ENCODE measurements around the gene NRXN2.

The NRXN2 gene

DNA sequence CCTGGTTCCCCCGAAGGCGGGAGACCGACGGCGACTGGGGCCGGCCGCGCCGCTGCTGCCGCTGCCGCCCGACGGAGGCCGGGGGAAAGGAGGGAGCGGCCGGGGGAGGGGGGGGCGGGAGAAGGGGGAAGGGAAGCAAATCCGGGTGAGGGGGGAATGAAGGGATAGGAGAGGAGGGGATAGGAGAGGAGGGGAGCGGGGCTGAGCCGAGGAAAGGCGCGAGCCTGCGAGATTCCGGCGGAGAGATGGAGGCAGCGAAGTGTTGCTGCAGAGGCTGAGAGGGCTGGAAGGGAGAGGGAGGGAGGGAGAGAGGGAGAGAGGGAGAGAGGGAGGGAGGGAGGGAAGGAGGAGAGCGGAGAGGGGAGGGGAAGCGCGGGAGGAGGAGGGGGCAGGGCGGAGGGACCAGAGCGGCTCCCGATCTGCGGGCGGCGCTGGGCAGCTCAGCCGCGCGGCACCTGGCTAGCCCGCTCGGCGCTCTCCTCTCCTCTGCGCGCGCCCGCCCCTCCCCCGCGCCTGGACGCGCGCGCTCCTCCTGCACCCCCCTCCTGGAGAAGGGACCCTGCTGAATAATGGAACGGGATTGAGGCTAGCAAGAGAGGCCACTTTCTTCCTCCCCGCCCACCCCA is 79.6 kb downstream of the NRXN2 start:
- no peak for DNase-seq

DNA sequence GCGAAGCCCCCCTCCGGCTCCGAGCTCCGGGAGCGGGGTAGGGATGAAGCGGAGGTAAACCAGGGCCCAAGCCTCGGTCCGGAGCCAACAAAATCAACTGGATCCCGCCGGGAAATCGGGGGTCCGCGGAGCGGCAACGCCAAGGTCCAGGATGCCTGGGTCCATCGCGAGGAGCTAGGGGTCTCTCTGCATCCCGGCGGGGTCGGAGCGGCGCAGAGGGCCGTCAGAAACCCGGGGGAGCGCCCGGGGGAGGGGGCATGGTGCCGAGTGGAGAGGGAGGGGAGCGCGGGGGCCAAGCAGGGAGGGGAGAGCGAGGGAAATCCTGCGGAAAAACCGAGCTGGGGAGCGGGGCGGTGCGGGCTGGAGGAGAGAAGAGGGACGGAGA is 80.1 kb downstream of the NRXN2 start:
- no peak for DNase-seq

DNA sequence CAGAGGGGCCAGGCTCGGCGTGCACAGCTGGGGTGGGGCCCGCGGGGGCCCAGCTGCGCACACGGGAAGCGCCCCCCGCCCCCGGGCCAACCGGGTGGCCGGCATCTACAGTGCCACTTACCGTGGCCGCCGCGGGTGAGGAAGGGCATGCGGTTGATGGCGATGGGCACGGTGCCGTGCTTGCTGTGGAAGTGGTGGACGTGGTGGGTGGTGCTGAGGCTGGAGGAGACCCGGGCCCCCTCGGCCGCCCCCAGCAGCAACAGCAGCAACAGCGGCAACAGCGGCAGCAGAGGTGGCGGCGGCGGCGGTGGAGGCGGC is 80.6 kb downstream of the NRXN2 start:
- DNase-seq, result no peak

DNA sequence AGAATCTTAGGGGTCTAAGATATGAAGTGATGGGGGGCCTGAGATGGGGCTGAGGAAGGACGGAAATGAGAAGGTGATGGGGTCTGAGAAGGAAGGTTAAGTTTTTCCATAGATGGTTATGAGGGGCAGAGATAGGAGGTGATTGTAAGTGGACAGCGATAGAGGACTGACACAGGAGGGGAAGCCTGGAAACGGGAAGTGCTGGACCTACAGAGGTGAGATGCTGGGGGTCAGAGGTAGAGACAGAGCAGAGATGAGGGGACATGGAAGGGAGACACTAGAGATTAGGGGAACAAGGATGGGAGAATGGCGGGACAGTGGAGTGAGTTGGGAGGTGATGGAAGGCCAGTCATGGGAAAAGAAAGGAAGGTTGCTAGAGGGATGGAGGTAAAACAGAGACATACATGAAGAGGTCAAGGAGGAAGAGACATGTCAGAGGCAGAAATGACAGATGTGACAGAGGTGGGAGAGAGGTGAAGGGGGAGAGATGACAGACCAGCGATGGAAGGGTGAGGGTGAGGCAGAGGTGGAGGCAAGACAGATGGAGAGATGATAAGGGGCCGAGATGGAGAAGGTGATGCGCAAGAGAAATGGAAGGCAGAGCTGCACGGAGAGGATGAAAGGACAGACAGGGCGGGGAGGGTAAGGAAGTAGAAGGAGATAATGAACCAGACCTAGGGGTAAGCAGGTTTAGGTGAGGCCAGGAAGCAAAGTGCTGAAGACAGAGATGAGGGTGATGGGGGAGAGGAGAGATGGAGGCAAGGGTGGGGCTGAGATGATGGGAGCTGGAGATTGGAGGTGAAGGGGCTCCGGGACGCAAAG is 81.2 kb downstream of the NRXN2 start:
- no peak for DNase-seq

DNA sequence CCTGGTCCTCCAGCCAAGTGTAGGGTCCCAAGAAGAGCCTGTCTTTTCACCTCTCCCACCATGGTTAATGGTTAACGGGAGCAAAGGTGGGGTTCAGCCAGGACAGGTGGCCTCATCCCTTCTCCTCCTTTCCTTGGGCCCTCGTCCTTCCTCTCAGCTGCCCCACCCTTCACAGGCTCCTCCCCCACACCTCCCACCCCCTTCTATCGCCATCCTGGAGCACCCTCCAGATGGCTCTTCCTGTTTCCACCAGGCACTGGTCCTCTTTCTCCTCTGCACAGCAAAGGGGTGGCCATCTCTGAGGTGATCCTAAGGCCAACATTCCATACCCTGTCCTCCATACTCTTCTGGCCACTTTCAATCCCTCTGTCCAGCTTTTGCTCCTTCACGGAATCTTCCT is 83.1 kb downstream of the NRXN2 start:
- DNase-seq, result no peak

DNA sequence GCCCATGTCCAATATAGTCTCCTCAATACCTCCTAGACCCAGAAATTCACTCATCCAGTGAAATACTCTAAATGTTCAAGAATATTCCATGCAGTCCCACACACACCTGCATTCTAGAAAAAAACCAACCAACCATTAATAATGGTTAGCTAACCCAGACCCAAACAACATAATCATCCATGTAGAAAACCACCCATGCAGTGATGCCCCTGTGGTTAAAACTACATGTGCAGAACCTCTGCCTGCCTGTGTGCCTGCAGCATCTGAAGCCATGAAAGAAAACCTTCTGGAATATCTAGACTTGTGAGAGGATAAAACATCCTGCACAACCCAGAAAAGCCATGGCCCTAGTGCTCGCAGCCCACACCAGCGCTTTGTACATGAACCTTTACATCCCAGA is 84.2 kb downstream of the NRXN2 start:
- DNase-seq, result no peak

DNA sequence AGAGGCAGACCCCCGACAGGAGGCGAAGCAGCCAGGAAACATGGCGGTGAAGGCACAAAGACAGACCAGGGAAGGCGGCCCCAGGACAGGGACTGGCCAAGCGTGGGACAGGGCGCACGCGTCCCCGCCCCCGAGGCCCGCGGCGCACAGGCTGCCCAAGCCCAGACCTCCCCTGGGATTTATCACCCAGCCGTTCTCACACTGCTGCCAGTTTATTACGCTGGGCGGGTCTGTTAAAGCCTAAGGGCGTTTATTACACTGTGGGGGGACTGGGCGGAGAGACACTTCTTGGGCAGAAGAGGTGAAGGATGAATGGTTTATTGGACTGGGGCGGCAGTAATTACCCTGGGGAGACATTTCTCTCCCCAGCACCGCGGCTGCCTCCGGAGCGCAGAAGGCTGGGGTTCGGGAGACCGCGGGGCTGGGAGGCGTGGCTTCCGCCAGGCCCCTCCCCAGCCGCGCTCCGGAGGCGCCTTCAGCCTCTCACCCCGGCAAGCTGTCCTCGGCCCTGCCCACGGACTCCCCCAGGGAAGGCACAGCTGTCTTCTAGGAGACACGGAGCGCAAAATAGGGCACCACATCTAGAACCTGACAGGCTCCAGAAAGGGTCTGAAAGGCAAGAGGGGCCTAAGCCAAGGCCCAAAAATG is 84.9 kb downstream of the NRXN2 start:
- DNase-seq, result no peak

DNA sequence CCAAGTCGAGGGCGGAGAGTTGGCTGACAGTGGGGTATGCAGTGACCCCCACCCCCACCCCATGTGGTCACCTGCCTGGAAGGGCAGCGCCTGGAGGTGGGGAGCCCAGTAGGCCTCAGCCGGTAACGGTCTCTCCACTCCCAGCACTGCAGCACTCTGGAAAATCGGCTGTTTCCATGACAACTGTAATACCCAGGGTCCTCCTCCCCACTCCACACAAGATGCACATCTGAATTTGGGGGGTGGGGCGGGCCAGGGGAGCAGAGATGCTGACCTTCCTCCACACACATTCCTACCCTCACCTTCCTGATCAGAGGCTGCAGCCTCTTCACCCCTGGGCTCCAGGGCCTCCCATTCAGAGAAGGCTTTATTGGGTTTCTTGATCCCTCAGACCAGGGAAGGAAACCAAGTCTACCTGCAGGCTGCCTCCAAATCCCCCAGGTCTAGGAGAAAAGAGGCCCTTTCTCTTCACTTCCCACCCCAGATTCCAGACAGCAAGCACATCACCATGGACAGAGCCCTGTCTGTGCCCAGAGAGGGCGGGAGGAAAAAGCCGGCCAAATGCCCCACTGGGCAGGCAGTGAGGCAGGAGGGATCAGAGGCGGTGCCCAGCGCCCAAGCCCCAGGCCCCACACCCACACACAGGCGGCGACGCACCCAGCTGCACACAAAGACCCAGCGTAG is 85.5 kb downstream of the NRXN2 start:
- DNase-seq, result no peak

DNA sequence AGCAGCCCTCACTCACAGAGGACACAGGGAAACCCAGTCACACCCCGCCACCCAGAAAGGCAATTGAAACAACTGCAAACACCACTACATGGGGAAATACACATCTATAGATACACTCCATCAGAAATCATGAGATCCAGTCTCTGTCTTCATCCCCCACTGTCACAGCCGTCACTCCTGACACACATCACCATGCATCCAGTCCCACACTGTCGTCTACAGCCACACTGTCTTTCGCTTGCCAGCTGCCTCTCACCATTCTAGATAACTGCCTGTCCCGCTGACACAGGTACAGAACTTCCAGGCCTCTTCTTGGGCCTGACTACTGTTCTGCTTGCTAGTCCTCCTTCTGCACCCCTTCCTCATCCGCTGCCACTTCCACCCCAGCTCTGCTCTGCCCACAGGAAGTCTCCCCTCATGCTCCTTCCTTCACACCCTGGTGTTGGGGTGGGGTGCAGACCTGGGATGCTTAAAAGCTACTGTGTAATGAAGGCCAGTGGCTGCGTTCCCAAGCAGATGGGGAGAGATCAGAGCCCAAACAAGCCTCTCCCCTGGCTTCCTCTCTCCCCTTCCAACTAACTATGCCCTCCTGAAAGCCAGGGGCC is 89.3 kb downstream of the NRXN2 start:
- no peak for DNase-seq

DNA sequence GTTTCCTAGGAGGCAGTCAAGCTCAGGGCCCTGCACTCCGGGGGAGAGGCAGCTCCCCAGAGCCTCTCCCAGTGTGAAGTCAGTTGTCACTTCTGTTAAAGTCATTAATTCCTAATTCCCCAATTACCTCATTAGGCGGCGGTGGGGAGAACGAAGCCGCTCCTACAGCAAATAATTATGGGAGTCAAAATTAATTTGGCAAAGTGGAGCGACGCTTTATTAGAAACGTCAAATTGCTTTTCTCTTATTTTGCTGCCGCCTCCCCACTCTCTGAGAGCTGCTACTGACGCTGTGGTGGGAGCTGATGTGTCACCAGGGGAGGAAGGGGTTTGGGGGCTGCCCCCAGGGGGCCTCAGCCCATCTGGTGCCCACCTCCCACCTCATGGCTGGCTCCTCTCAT is 90.3 kb downstream of the NRXN2 start:
- no peak for DNase-seq

DNA sequence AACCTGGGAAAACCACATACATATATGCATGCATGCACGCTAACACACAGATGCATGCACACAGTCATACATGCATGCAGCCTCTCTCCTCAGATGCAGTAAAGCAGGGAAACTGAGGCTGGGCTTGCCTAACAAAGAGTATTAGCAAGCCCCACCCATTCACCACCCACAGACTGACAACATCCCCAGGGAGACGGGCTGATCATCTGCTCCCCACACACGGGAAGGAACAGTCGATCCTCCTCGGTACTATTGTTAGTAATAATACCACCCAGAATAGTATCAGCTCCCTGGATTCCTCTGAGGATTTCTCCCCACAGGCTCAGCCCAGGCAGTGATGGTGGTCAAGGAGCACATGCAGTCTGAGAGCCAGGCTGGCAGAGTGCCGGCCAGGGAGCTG is 90.8 kb downstream of the NRXN2 start:
- DNase-seq, result no peak

DNA sequence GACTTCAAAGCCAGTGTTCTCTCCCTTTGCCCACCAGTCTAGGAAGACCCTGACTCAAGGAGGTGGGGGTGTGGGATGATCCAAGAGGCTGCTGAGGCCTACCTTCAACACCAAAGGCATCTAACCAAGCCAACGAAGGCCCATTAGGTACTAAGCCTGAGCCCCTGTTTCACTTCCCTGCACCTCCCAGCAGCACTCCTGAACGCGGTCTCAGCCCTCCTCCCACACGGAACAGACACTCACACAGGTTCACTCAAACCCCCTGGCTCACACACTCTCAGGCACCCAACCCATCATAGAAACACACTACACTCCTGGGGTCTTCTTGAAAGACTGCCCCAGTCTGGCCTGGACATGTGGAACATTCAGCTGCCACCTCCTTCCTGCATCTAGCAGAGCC is 91.3 kb downstream of the NRXN2 start:
- no peak for DNase-seq

DNA sequence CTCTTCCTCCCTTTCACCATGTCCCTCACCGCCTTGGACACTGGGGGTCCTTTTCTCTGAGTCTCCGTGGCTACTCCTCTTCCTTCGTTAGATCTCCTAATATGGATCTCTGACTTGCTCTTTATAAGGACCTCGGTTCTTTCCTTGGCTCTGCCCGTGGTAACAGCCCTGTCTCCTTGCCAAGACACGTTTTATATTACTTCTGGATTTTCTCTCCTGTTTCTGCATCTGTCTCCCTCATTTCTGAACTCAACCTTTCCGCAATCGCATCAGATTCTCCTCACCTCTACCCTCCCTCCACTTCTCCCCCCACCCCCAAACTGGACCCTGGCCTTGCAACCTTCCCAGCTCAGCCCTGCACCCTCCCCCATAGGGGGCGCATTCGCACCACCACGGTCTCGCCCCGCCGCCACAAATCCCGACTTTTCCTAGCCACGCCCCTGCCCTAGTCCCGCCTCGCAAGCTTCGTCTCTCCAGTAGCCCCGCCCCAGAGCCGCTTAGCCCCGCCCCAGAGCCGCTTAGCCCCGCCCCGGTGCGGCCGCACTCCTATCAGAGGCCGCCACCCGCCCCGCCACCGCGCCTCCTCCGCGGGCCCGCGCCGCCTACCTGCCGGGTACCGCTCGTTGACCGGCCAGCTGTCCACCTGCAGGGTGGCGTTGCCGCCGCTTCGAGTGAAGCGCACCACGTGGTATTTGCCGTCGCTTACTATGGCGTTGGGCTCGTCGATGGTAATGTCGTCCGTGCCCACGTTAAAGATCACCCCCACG is 93.0 kb downstream of the NRXN2 start:
- no peak for DNase-seq

DNA sequence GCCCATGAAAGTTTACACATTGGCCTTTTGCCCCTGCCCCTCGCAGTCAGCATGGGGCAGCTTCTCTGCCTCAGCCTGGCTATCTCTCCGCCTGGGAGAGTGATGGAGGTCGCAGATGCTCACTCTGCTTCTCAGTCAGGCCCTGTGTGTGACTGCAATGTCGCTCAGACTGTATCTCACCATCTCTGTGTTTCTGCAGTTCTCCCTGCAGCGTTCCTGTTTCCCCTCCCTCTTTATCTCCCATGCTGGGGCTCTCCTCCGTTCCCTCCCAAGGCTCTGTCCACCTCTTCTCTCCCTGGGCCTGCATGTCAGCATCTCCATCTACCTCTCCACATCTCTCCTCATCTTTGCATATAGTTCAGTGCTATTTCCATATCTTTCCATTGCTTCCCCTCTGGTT is 93.9 kb downstream of the NRXN2 start:
- DNase-seq, result no peak

DNA sequence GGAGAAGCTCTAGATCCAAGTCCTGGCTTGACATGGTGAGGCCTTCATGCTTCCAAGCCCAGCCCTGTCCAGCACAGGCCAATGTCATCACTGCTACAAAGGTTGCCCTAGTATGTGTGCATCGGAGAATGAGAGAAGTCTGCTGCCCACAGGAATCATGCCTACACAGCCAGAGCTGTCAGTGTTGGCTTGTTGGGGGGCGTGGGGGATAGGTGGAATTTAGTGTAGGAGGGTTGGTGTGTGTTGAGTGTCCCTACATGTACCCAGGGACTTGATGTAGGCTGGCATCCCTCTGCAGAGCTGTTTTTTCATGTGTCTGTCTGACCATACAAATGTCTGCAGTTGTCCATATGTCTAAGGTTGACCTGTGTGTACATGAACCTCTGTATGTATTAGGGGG is 94.4 kb downstream of the NRXN2 start:
- DNase-seq, result no peak

DNA sequence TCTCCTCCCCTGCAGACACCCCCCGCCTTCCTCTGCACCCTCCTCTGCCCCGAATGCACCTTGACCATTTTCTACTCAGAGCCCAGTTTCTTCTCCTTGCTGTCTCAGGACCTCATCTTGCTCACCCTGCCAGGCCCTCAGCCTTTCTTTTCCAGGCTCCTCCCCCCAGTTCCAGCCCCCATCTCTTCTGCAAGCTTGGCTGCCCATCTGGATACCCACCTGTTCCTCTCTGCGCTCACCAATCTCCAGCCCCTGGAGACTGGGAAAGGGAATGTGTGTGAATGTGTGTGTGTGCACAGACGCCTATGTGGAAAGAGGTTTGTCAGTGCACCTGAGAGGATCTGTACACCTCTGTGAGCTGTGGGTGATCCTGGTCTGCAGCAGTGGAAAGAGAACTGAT is 95.6 kb downstream of the NRXN2 start:
- DNase-seq, result no peak

DNA sequence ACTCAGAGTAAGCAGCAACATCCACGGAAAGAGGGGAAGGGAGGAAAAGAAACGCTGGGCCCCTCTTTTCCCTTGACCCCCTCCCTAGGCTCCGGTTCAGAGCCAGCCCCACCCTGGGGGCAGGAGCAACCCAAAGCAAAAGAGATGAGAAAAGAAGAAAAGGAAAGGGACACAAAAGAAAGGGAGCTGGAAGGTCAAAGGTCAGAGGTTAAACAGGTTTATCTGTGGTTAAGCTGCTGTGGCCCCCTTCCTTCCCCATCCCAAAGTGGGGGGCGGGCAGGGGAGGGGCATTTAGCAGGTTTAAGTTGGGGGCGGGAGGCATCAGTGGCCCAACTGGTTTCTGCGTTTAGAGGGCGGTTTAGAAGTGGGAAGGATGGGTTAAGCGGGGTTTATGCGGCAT is 96.4 kb downstream of the NRXN2 start:
- no peak for DNase-seq

DNA sequence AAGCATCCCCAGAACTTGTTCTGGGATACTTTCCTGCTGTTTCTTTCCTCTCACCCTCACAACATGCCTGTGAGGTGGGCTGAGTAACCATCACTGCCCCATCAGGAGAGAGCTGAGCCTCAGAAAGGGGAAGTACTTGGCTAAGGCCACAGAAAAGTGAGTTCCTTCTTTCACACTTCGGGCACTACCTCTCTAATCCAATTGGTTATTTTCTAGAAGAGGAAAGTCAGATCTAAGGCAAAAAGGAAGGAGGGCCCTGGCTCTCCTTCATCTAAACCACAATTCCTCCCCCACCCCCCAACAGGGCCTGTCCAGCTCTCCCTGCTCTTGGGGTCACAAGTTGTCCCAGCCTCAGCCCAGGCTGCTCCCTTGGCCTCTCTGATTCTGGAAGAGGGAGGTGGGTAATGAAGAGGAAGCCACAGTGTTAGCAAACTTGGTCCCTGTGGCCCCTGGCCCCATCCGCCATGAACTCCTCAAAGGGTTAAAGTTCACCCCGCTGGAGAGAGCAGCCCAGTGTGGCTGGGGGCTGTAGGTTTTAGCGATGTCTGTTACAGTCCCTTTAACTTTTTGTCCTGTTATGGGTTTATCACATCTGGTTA is 98.0 kb downstream of the NRXN2 start:
- no peak for DNase-seq

DNA sequence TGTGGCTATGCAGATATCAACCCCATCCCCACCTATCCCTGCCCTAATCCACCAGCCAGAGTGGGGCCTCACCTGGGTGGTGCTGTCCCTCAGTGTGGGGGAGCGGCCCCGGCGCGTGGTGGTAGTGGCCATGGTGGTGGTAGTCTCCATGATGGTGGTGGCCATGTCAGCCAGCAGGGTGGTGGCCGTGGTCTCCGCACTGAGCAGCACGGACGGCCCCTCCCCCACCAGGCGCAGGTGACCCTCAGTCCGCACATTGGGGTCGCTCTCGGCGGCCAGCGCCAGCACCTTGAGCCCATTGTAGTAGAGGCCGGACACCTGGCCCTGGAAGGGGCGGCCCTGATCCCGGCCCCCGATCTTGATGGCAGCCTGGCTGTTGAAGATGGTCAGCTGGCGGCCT is 100.3 kb downstream of the NRXN2 start:
- no peak for DNase-seq

DNA sequence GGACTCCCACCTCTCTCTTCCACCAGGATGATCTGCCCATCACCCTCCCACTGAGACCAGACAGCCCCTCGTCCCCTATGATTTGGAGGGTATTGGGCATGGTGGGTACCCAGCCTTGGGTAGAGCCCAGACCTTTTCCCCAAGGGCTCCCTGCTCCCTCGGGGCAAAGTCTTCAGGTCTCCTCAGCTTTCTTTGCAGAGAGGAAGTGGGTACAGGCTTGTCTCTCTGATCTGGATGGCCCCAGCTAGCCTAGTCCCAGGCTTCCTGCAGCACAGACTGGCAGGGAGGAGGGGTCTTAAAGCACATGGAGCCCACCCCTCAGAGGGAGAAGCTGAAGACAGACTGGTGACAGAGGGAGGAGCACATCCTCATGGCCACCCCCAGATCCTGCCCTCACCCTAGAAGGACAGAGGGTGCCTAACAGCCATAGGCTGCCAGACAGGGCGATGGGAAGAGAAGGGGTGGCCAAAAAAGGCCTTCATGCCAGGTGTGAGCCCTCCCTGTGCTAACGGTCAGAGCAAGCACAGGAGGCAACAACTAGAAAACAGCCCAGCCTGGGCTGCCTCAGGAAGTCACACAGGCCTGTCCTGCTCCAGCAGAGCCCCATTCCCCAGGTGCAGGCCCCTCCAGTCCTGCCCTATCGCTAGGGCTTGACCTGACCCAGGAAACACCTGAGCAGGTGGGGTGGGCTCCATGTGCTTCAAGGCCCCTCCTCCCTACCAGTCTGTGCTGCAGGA is 101.5 kb downstream of the NRXN2 start:
- DNase-seq, result no peak

DNA sequence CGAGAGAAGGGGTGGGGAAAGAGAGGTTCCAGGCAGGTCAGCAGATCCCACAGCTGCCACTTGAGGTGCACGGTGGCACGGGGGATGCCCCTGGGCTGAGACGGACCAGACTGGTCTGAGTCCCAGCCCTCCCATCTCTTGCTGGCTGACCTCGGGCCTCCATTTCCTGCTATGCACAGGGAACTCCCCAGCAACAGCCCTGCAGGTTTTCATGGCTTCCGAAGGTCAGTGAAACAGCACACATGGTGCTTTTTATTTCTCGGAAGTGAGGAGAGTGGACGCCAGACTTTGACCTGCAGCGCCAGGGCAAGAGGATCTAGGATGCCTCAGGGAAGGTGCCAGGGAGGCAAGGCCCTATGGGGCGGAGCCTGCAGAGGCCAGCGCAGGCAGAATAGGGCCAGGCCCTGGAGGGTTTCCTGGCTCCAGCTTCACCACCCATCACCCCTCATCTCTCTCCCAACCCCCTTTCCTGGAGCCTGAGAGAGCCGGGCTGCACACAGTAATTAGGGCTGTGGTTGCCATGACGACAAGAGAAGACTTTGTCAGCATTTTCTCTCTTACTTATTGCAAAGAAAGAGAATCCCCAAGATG is 102.5 kb downstream of the NRXN2 start:
- no peak for DNase-seq
